GM18502 (cell line): ENCODE measurements around the gene RGL1.
"Not testable (repeated sequence)": the region's sequence is repeated elsewhere in the genome, so short reads cannot be mapped to it uniquely, and the experiment has no call there.

Source experiments
- ATAC-seq: cut with Tn5 transposase; IDR thresholded peaks from one replicate; pipeline ENCODE4 v1.9.1; 2021; ENCODE audit warnings: mild to moderate bottlenecking; ENCODE audit not compliant: unreplicated experiment, poor library complexity

The RGL1 gene

DNA sequence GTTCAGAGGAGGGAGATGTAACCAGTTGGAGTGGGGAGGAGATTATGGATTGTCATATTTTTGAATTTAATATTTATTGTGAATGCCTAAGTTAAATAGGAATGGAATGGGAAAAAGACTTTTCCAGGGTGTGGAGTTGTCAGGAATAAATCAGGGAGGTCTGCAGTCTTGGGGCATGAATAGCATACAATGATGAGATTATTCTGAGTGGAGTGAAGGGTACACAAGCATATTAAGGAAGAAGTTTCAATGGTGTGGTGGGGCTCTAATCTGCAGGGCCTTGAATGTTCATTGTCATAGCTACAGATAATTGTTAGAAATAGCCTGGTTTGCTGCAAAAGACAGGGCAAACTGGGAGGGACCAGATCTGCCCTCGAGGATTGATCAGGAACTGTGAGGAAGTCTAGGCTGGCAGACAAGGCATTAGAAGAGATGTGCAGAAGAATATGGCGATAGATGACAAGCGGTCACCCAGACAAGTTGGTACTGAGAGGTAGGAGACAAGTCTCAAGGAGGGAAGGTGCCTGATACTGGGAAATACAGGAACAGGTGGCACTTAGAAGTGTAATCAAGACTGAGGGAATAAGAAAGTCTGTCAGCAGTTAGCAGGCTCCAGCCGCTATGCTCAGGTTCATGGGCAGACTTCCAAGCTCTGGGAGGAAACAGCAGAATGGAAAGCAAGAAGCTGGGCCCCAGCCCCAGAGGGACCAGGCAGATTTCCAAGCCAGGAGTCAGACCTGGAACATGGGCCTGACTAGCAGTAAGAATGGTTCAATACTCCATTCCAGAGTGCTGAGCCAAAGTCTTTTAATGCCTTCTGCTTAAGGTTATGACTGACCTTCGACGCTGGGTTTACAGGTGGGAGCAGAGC is 20.9 kb upstream of the RGL1 start:
- ATAC-seq, result no peak

- ATAC-seq, result not testable (repeated sequence)
Observed at GRCh38 chr1:183785921-183786320, 19.0 kb upstream of the RGL1 start.

- ATAC-seq, result no peak
Observed at GRCh38 chr1:183787704-183788103, 17.2 kb upstream of the RGL1 start.

GRCh38 chr1:183791319-183791718 is 13.6 kb upstream of the RGL1 start:
- no peak for ATAC-seq

DNA sequence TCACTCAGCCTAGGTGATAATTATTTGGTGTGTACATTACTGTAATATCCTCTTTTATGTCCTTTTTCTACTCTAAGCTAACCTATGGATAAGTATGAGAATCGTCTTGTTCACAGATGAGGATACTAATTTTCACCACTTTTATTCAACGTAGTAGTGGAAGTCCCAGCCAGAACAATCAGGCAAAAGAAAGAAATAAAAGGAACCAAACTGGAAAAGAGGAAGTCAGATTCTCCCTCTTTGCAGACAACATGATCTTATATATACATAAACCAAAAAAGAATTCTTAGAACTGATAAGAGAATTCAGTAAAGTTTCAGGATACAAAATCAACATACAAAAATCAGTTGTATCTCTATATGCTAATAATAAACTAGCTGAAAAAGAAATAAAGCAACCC is 12.6 kb upstream of the RGL1 start:
- no peak for ATAC-seq

DNA sequence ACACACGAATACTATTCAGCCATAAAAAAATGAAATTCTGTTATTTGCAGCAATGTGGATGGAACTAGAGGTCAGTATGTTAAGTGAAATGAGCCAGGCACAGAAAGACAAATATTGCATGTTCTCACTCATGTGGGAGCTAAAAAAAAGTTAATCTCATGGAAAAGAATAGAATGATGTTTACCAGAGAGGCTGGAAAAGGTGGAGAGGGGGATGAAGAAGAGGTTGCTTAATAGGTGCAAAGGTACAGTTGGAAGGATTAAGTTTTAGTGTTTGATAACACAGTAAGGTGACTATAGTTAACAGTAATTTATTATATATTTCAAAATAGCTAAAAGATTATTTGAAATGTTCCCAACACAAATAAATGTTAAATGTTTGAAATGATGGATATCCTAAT is 10.8 kb upstream of the RGL1 start:
- ATAC-seq, result no peak

DNA sequence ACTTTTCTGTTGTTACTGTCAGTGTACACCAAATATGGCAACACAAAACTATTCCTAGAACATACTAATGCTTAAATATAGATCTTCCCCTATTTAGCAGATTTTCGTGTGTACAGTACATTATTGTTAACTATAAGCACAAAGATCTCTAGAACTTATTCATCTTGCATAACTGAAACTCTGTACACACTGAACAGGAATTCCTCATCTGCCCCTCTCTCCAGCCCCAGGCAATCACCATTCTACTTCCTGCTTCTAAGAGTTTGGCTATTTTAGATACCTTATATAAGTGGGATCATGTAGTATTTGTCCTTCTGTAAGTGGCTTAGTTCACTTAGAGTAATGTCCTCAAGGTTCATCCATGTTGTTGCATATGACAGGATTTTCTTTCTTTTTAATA is 4.5 kb upstream of the RGL1 start:
- no peak for ATAC-seq

- no peak for ATAC-seq
Observed at GRCh38 chr1:183801649-183802048, 3.3 kb upstream of the RGL1 start.

DNA sequence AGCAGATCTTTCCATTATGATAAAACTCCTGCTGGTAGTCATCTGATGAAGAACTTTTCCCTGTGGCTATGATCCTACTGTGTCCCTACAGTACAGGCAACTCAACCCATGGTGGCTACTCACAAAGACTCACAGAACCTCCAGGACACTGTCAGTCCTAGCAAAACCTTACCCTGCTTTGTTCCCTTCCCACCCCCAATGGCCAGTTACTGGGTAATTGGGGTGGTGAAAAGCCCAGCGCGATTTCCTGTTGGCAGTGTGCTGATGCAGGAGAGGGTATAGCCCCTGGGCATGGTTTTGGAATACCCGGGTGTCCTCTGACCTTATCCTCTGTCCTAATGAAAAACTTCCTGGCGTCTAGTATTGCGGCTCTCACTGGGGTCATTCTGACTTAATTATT is 533 bp upstream of the RGL1 start:
- no peak for ATAC-seq

DNA sequence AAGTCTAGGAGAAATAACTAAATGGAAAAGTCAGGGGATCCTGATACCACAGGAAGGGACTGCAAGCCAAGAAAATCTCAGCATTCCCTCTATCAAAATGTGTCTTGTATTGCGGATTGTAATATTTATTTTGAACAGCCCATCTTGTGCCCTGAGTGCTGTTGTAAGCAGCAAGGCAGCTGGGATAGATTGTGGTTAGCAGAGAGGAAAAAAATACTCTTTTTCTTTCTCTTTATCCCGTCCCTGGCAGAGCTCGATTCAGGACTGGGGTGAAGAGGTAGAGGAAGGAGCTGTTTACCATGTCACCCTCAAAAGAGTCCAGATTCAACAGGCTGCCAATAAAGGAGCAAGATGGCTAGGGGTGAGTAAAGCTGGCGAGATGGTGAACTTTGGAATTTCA is 1.2 kb downstream of the RGL1 start:
- ATAC-seq, result no peak

- no peak for ATAC-seq
Observed at GRCh38 chr1:183806675-183807074, 1.8 kb downstream of the RGL1 start.

- peak; percentile 60 for ATAC-seq
Observed at GRCh38 chr1:183807549-183808168, 2.7 kb downstream of the RGL1 start.

DNA sequence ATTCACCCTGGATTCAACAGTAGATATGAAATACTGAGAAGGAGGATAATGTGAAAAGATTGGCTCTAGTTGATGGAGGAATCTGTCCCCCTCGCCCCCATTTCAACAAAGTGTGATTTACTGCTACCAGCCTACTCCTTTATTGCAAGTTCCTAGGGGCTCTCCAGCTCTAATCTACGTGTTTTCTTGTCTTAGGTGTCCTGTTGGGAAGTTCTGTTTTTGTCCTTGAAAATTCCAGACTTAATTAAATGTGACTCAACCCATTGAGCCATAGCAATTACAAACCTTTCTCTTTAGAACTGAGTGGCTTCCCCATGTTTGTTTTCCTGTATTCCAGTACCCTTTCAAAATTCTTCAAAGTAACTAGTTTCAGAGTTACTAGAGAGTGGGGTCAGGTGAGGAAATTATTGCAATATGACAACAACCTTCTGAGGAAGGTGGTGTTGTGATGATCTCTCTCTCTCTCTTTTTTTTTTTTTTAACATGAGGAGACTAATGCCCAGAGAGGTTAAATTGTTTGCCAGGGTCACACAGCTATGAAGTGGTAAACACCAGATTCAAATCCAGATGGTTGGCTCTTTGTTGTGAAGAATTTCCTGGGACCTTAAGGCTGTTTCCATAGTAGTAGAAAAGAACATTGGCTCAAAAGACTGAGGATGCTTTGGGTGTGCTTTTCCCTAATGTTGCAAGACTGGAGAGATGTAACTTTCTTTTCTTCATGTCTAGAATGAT is 3.5 kb downstream of the RGL1 start:
- ATAC-seq, result no peak

DNA sequence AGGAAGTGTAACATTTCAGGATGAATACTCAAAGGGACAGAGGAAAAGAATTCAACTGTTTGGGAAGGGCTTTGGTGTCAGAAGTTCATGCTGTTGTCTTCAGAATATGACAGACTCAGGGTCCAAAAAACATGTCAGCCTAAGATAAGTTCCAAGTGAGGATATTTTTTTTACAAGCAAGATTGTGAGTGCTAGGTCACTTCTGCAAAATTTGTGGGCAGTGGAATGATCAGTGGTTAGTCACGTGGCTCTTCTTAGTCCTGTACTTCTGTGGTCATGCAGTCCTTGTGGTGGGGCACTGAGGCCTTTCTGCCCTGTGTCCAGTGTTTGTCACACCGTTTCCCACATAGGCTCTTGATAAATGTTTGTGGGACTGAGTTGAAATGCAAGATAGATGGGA is 5.2 kb downstream of the RGL1 start:
- no peak for ATAC-seq

DNA sequence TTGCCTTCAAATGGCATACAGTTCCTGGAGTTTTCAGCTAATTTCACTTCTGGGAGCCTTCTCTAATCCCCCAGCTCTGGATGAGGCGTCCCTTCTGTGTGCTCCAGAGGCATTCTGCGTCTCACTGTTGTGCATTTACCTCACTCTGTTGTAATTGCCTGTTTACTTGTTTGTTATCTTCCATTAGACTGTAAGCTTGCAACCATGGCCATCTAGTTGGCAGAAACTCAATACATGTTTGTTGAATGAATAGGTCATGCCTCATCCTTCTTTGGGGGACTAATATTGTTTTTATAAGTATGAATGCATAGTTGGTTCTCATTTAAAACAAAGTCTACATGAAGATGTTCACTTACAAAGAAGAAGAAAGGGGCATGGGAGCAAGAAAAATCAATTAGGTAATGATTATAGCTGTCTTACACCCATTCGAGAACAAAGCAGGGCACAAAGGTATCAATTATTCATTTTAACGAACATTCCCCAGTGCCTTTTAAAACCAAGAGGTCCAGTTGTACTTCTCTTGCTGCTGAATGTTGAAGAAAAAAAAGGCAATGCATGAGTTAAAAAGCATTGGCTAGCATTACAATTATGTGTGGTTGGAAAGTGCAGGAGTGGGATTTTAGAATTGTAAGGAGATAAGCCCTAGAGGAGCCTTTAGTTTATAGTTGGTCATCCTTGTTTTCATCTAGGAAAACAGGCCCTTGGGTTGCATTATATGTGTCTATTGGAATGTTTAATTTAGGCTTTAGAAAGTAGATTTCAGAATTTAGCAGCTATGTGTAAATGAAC is 6.0 kb downstream of the RGL1 start:
- no peak for ATAC-seq

GRCh38 chr1:183812128-183812527 is 7.2 kb downstream of the RGL1 start:
- ATAC-seq, result no peak

DNA sequence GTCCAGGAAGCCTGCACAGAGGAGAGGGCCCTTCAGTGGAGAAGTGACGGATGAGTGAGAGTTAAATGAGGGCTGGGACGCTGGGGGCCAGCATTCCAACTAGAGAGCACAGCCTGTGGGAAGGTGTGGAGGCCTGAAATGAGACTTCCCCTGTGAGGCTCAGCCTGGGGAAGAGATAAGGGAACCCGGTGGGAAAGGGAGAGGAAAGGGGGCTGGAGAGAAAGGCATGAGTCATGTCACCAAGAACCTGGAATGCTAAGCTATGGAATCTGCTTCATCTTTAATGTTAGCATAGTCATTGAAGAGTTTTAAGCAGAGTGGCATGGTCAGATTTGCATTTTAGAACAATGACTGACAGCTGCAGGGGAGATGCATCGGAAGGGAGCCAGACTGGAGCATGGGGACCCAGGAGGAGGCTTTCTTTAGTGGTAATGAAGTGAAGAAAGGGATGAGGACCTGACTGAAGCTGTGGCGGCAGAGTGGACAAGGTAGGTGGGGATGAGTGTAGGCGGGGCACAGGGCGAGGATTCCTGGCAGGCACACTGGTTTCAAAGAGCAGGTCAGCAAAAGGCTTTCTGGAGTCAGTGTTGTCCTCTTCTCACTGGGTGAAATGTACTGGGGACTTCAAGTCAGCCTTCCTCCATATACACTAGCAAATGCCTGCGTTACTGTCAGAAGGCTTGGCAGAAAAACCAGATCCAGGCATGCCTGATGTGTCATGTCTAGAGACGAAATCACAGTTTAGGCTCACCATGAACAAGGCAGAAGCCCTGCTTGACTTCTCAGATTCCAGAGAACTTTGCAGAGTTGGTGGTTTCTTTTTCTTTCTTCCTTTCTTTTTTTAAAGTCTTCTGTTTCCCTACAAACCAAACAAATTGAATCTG is 8.0 kb downstream of the RGL1 start:
- ATAC-seq, result no peak

DNA sequence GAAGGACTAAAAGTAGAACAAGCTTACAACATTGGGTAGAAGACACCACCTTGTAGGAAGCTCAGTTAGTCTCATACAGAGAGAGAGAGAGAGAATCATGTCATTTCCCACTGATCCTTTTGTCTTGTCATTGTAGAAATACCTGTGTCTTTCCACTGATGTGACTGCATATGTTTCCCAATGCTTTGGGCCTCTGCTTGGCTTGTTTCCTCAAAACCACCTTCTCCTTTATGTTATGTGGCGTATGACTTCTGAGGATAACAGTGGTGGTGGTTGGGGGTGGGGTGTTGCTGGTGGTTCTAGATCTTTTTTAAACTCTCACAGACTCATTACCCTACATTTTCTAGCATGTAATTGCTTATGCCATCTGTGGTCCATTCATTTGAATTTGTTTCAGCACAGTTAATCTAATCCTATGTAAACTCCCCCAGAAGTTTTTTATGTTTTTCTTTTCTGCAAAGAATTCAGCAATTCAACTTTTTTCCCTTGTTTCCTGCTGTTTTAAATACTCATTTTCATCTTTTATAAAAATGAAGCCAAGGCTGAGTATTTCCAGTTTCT is 9.3 kb downstream of the RGL1 start:
- no peak for ATAC-seq

DNA sequence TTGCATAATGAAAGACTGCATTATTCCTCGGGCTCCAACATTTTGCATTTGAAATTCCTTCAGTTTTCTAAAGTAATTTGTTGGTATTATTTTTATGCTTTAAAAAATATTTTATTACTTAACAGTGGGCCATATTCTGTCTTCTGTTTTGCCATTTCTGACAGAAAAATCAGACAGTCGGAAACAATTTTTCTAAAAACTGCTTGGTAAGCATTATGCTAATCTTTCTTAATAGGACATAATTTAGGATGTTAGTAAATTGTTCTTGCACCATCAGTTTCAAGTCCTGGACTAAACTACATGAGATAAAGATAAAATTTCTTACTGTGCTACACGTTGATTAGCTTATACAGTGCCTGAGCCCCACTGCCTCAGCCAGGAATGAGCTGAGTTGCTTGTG is 11.2 kb downstream of the RGL1 start:
- ATAC-seq, result no peak
